HL-60 (cell line): Measurements from ENCODE around the gene HS3ST4.

Experiments used
- DNase-seq, 2 experiments: peaks; one replicate each; pipeline ENCODE4 v3.0.0-alpha.2; 2010 to 2020; ENCODE audit warnings: low read depth in 1 of 2, low spot score in 1 of 2
- H3K27ac ChIP-seq: fragments of 250-450 bp; sonication (Bioruptor Pico); replicated peaks from 2 replicates; pipeline ENCODE4 v1.5.1; 2020; ENCODE audit warnings: mild to moderate bottlenecking, moderate library complexity
- H3K27me3 ChIP-seq: fragments of 250-450 bp; sonication (Bioruptor Pico); 2 replicates; pipeline ENCODE4 v1.5.1; 2021; ENCODE audit warnings: mild to moderate bottlenecking, moderate library complexity; ENCODE audit not compliant: insufficient read depth, poor library complexity, severe bottlenecking
- H3K4me3 ChIP-seq: replicated peaks from 2 replicates; pipeline ENCODE4 v1.5.1; 2011; ENCODE audit warnings: mild to moderate bottlenecking, control low read depth, low read length; ENCODE audit not compliant: insufficient read depth
- CTCF ChIP-seq: IDR thresholded peaks from one replicate; pipeline ENCODE4 v1.5.1; 2011; ENCODE audit warnings: low read length, control low read depth, inconsistent platforms; ENCODE audit not compliant: insufficient read depth
- GABPA ChIP-seq: IDR thresholded peaks from 2 replicates; pipeline ENCODE4 v1.6.1; 2012; ENCODE audit warnings: low read depth
- POLR2AphosphoS5 ChIP-seq: IDR thresholded peaks from 2 replicates; pipeline ENCODE4 v1.6.1; 2012; ENCODE audit warnings: low read depth
- REST ChIP-seq: IDR thresholded peaks from 2 replicates; pipeline ENCODE4 v1.6.1; 2012; ENCODE audit warnings: low read depth; ENCODE audit not compliant: insufficient replicate concordance
- SPI1 ChIP-seq: IDR thresholded peaks from 2 replicates; pipeline ENCODE4 v1.6.1; 2012; ENCODE audit warnings: low read depth, mild to moderate bottlenecking, borderline replicate concordance

Gene HS3ST4

GRCh38 chr16:25888868-25889267 lies 197.1 kb downstream of the HS3ST4 start:
- Histone ChIP-seq H3K27me3 (no peaks in the 10 kb centered on the region), H3K4me3 (no peak overlapping the region), H3K27ac (no peak overlapping the region)
- TF ChIP-seq POLR2AphosphoS5 (no peak), SPI1 (no peak), REST (no peak), CTCF (no peak), GABPA (no peak)
- no peak for DNase-seq

GRCh38 chr16:25893332-25893731 lies 201.6 kb downstream of the HS3ST4 start:
- Histone ChIP-seq H3K27ac (no peak overlapping the region), H3K4me3 (no peak overlapping the region), H3K27me3 (no peaks in the 10 kb centered on the region)
- TF ChIP-seq CTCF (no peak), POLR2AphosphoS5 (no peak), REST (no peak), SPI1 (no peak), GABPA (no peak)
- DNase-seq: no peak

GRCh38 chr16:25894093-25894492 lies 202.3 kb downstream of the HS3ST4 start:
- no peak for TF ChIP-seq SPI1
- no peak for TF ChIP-seq GABPA
- TF ChIP-seq POLR2AphosphoS5: no peak
- TF ChIP-seq CTCF: no peak
- no peak for TF ChIP-seq REST
- no peak overlapping the region for H3K4me3 ChIP-seq

More at GRCh38 chr16:25894093-25894492, 202.3 kb downstream of the HS3ST4 start:
- DNase-seq: no peak
- Histone ChIP-seq H3K27ac (no peak overlapping the region), H3K27me3 (no peaks in the 10 kb centered on the region)
